ENCODE data around the gene GRK1. TPM values are rescaled to one million over a fixed set of nuclear protein-coding genes. Genes with fewer than 3 reads are reported as not detected.

Gene GRK1
- total RNA-seq, 5 donors from 2014 or later (not counting 1 experiment from before 2014, with no cell fraction given), result not detected

- Mint-ChIP-seq H3K36me3 (peaks cover 81% of the 10 kb centered on the region), H3K4me3 (no peak overlapping the region), H3K27me3 (no peaks in the 10 kb centered on the region), H3K27ac (peak overlapping the region in 1 of 2 donors; percentile 28), H3K9me3 (peaks cover 0 to 3% (median 0%) of the 10 kb centered on the region in 3 donors), H3K4me1 (peaks cover 26 to 29% (median 27%) of the 10 kb centered on the region in 3 donors)
- H3K4me3 ChIP-seq (ENCODE audit: control insufficient read depth in 1 of 2, extremely low read depth in 1 of 2, low read length in 1 of 2), result no peak overlapping the region
- H3K27ac ChIP-seq (ENCODE audit: low read length), result no peak overlapping the region
- H3K4me1 ChIP-seq (ENCODE audit: control insufficient read depth in 1 of 2, extremely low read depth in 1 of 2, insufficient read depth in 2 of 2, low read length in 2 of 2), result peaks cover 20 to 44% of the 10 kb centered on the region in 2 experiments
- peak in 1 of 35 experiments; percentile 23 for DNase-seq
- 92% methylated on average over 22 of the region's 30 CpGs for WGBS (ENCODE audit: insufficient coverage)
- no peaks in the 10 kb centered on the region for H3K27me3 ChIP-seq (replicated peaks in 1 of 2; ENCODE audit: control insufficient read depth in 2 of 2, extremely low read depth in 1 of 2, insufficient read depth in 2 of 2, low read length in 1 of 2)
- ChIA-PET POLR2A (interaction anchor here in 1 of 2 donors (0.7 kb wide), 1 partner anchor 9 kb away, joined by 3 read pairs; no protein-coding TSS in a partner anchor), CTCF (interaction anchor here in 1 of 2 donors (0.6 kb wide), 1 partner anchor 474 kb away, joined by 3 read pairs; no protein-coding TSS in a partner anchor)
- no peak for ATAC-seq (replicated peaks in 1 of 4)
- peaks cover 13 to 60% of the 10 kb centered on the region in 2 donors for H3K36me3 ChIP-seq (ENCODE audit: control insufficient read depth in 2 of 2, extremely low read depth in 1 of 2, insufficient read depth in 1 of 2, low read length in 1 of 2)
- no peaks in the 10 kb centered on the region for H3K9me3 ChIP-seq
Observed at GRCh38 chr13:113637262-113638160, 29.5 kb upstream of the GRK1 start.

- no peak for DNase-seq
- ChIA-PET CTCF (no interaction called here), POLR2A (no interaction called here)
- H3K4me1 ChIP-seq (ENCODE audit: control insufficient read depth in 1 of 2, extremely low read depth in 1 of 2, insufficient read depth in 2 of 2, low read length in 2 of 2), result peaks cover 20 to 39% of the 10 kb centered on the region in 2 experiments
- no peak overlapping the region for H3K27ac ChIP-seq (ENCODE audit: low read length)
- Mint-ChIP-seq H3K36me3 (peaks cover 77% of the 10 kb centered on the region), H3K27me3 (no peaks in the 10 kb centered on the region), H3K27ac (no peak overlapping the region), H3K4me1 (peaks cover 20 to 23% (median 20%) of the 10 kb centered on the region in 3 donors), H3K9me3 (peaks cover 0 to 5% (median 0%) of the 10 kb centered on the region in 3 donors), H3K4me3 (no peak overlapping the region)
- ATAC-seq (replicated peaks in 1 of 4), result no peak
- no peak overlapping the region for H3K4me3 ChIP-seq (ENCODE audit: control insufficient read depth in 1 of 2, extremely low read depth in 1 of 2, low read length in 1 of 2)
- WGBS (ENCODE audit: insufficient coverage), result 98% methylated on average over 25 of the region's 37 CpGs
- no peaks in the 10 kb centered on the region for H3K27me3 ChIP-seq (replicated peaks in 1 of 2; ENCODE audit: control insufficient read depth in 2 of 2, extremely low read depth in 1 of 2, insufficient read depth in 2 of 2, low read length in 1 of 2)
- no peaks in the 10 kb centered on the region for H3K9me3 ChIP-seq
- peaks cover 13 to 60% of the 10 kb centered on the region in 2 donors for H3K36me3 ChIP-seq (ENCODE audit: control insufficient read depth in 2 of 2, extremely low read depth in 1 of 2, insufficient read depth in 1 of 2, low read length in 1 of 2)
Observed at GRCh38 chr13:113638173-113638746, 28.8 kb upstream of the GRK1 start.

GRCh38 chr13:113638806-113639205, 28.2 kb upstream of the GRK1 start:
- H3K27me3 Mint-ChIP-seq, result no peaks in the 10 kb centered on the region
- ATAC-seq (replicated peaks in 1 of 4) (no peak), DNase-seq (no peak)
- CTCF ChIA-PET, result no interaction called here
- 95% methylated on average over 3 of the region's 8 CpGs for WGBS (ENCODE audit: insufficient coverage)
- H3K4me3 ChIP-seq (ENCODE audit: control insufficient read depth in 1 of 2, extremely low read depth in 1 of 2, low read length in 1 of 2), result no peak overlapping the region
- H3K27ac ChIP-seq (ENCODE audit: low read length), result no peak overlapping the region
- POLR2A ChIA-PET, result no interaction called here
- H3K4me3 Mint-ChIP-seq, result no peak overlapping the region
- peaks cover 13 to 55% of the 10 kb centered on the region in 2 donors for H3K36me3 ChIP-seq (ENCODE audit: control insufficient read depth in 2 of 2, extremely low read depth in 1 of 2, insufficient read depth in 1 of 2, low read length in 1 of 2)
- peaks cover 72% of the 10 kb centered on the region for H3K36me3 Mint-ChIP-seq
- H3K9me3 ChIP-seq, result no peaks in the 10 kb centered on the region
- H3K4me1 Mint-ChIP-seq, result peaks cover 14 to 17% (median 16%) of the 10 kb centered on the region in 3 donors
- no peaks in the 10 kb centered on the region for H3K27me3 ChIP-seq (replicated peaks in 1 of 2; ENCODE audit: control insufficient read depth in 2 of 2, extremely low read depth in 1 of 2, insufficient read depth in 2 of 2, low read length in 1 of 2)
- H3K4me1 ChIP-seq (ENCODE audit: control insufficient read depth in 1 of 2, extremely low read depth in 1 of 2, insufficient read depth in 2 of 2, low read length in 2 of 2), result peaks cover 18 to 33% of the 10 kb centered on the region in 2 experiments
- H3K9me3 Mint-ChIP-seq, result peaks cover 0 to 5% (median 0%) of the 10 kb centered on the region in 3 donors
- peak overlapping the region in 1 of 2 donors; percentile 36 for H3K27ac Mint-ChIP-seq

GRCh38 chr13:113639616-113640262, 27.3 kb upstream of the GRK1 start:
- Mint-ChIP-seq H3K9me3 (peaks cover 0 to 5% (median 0%) of the 10 kb centered on the region in 3 donors), H3K4me3 (peak overlapping the region in 1 of 3 donors; percentile 38), H3K27ac (no peak overlapping the region), H3K4me1 (peaks cover 5 to 8% (median 6%) of the 10 kb centered on the region in 3 donors), H3K27me3 (no peaks in the 10 kb centered on the region), H3K36me3 (peaks cover 63% of the 10 kb centered on the region)
- ChIA-PET CTCF (no interaction called here), POLR2A (no interaction called here)
- Histone ChIP-seq H3K4me1 (ENCODE audit: control insufficient read depth in 1 of 2, extremely low read depth in 1 of 2, insufficient read depth in 2 of 2, low read length in 2 of 2) (peaks cover 8 to 28% of the 10 kb centered on the region in 2 experiments), H3K27me3 (replicated peaks in 1 of 2; ENCODE audit: control insufficient read depth in 2 of 2, extremely low read depth in 1 of 2, insufficient read depth in 2 of 2, low read length in 1 of 2) (no peaks in the 10 kb centered on the region), H3K4me3 (ENCODE audit: control insufficient read depth in 1 of 2, extremely low read depth in 1 of 2, low read length in 1 of 2) (no peak overlapping the region), H3K9me3 (no peaks in the 10 kb centered on the region), H3K36me3 (ENCODE audit: control insufficient read depth in 2 of 2, extremely low read depth in 1 of 2, insufficient read depth in 1 of 2, low read length in 1 of 2) (peaks cover 13 to 51% of the 10 kb centered on the region in 2 donors), H3K27ac (ENCODE audit: low read length) (no peak overlapping the region)
- DNase-seq (peak in 2 of 35 experiments; percentile 9 to 27), ATAC-seq (replicated peaks in 1 of 4) (peak in 1 of 4 experiments; percentile 52)
- 95% methylated on average over 18 of the region's 27 CpGs for WGBS (ENCODE audit: insufficient coverage)

- Histone ChIP-seq H3K27ac (ENCODE audit: low read length) (no peak overlapping the region), H3K9me3 (no peaks in the 10 kb centered on the region), H3K4me1 (ENCODE audit: control insufficient read depth in 1 of 2, extremely low read depth in 1 of 2, insufficient read depth in 2 of 2, low read length in 2 of 2) (peaks cover 0 to 15% of the 10 kb centered on the region in 2 experiments), H3K27me3 (replicated peaks in 1 of 2; ENCODE audit: control insufficient read depth in 2 of 2, extremely low read depth in 1 of 2, insufficient read depth in 2 of 2, low read length in 1 of 2) (no peaks in the 10 kb centered on the region), H3K4me3 (ENCODE audit: control insufficient read depth in 1 of 2, extremely low read depth in 1 of 2, low read length in 1 of 2) (no peak overlapping the region), H3K36me3 (ENCODE audit: control insufficient read depth in 2 of 2, extremely low read depth in 1 of 2, insufficient read depth in 1 of 2, low read length in 1 of 2) (peaks cover 13 to 36% of the 10 kb centered on the region in 2 donors)
- ChIA-PET CTCF (no interaction called here), POLR2A (no interaction called here)
- Mint-ChIP-seq H3K36me3 (peaks cover 52% of the 10 kb centered on the region), H3K4me1 (peaks cover 5 to 8% (median 8%) of the 10 kb centered on the region in 3 donors), H3K27me3 (no peaks in the 10 kb centered on the region), H3K4me3 (no peak overlapping the region), H3K27ac (no peak overlapping the region), H3K9me3 (peaks cover 0 to 5% (median 0%) of the 10 kb centered on the region in 3 donors)
- WGBS (ENCODE audit: insufficient coverage), result 100% methylated on average over 1 of the region's 7 CpGs
- DNase-seq (no peak), ATAC-seq (replicated peaks in 1 of 4) (no peak)
Observed at GRCh38 chr13:113641426-113641825, 25.6 kb upstream of the GRK1 start.

GRCh38 chr13:113642563-113642962, 24.5 kb upstream of the GRK1 start:
- ATAC-seq (replicated peaks in 1 of 4), result no peak
- CTCF ChIA-PET, result no interaction called here
- H3K27ac Mint-ChIP-seq, result no peak overlapping the region
- POLR2A ChIA-PET, result no interaction called here
- DNase-seq, result no peak
- no peaks in the 10 kb centered on the region for H3K27me3 Mint-ChIP-seq
- peaks cover 41% of the 10 kb centered on the region for H3K36me3 Mint-ChIP-seq
- no peak overlapping the region for H3K4me3 ChIP-seq (ENCODE audit: control insufficient read depth in 1 of 2, extremely low read depth in 1 of 2, low read length in 1 of 2)
- H3K4me3 Mint-ChIP-seq, result no peak overlapping the region
- H3K27me3 ChIP-seq (replicated peaks in 1 of 2; ENCODE audit: control insufficient read depth in 2 of 2, extremely low read depth in 1 of 2, insufficient read depth in 2 of 2, low read length in 1 of 2), result no peaks in the 10 kb centered on the region
- 100% methylated on average over 1 of the region's 2 CpGs for WGBS (ENCODE audit: insufficient coverage)
- H3K27ac ChIP-seq (ENCODE audit: low read length), result no peak overlapping the region
- H3K9me3 Mint-ChIP-seq, result peaks cover 0 to 5% (median 0%) of the 10 kb centered on the region in 3 donors
- peaks cover 17 to 18% (median 18%) of the 10 kb centered on the region in 3 donors for H3K4me1 Mint-ChIP-seq
- H3K36me3 ChIP-seq (ENCODE audit: control insufficient read depth in 2 of 2, extremely low read depth in 1 of 2, insufficient read depth in 1 of 2, low read length in 1 of 2), result peaks cover 10 to 24% of the 10 kb centered on the region in 2 donors
- no peaks in the 10 kb centered on the region for H3K9me3 ChIP-seq
- H3K4me1 ChIP-seq (ENCODE audit: control insufficient read depth in 1 of 2, extremely low read depth in 1 of 2, insufficient read depth in 2 of 2, low read length in 2 of 2), result peaks cover 0 to 16% of the 10 kb centered on the region in 2 experiments

All from T-cell (primary cell).